IMR-90 (cell line): ENCODE data around the gene UTF1. TPM values are rescaled to one million over a fixed set of nuclear protein-coding genes. Genes with fewer than 3 reads are reported as not detected.
"Not testable (repeated sequence)": the region's sequence is repeated elsewhere in the genome, so short reads cannot be mapped to it uniquely, and the experiment has no call there.

Experiments used
- ATAC-seq: fragments of 200-7000 bp; cut with Tn5 transposase; 2 replicates; pipeline ENCODE4 v1.9.1; 2020; ENCODE audit warnings: low read depth, mild to moderate bottlenecking, moderate library complexity
- BruUV-seq: library from RNA; stranded (reverse); fragments of 400-500 nt; replicated peaks from 2 replicates; lab custom pipeline; 2021; lab: Mats Ljungman, UMichigan
- CTCF ChIA-PET: fragments of 300-600 bp; formaldehyde crosslinking; extraction: SDS; loops from one replicate; lab custom pipeline; 2021; ENCODE audit warnings: antibody characterized with exemption; lab: Yijun Ruan, JAX
- POLR2A ChIA-PET: fragments of 300-600 bp; sonication (Branson Sonifier 250); formaldehyde crosslinking; loops from one replicate; lab custom pipeline; 2022; ENCODE audit warnings: antibody characterized with exemption; ENCODE audit not compliant: unreplicated experiment; lab: Charles Lee
- DNase-seq: peaks from one replicate; pipeline ENCODE4 v3.0.0; 2013
- H2AFZ ChIP-seq: replicated peaks from 2 replicates; pipeline ENCODE3; 2013; ENCODE audit warnings: low read length, mild to moderate bottlenecking; ENCODE audit not compliant: poor library complexity
- H2AK5ac ChIP-seq: 2 replicates; pipeline ENCODE4 v1.6.1; 2013; ENCODE audit warnings: low read depth, low read length, inconsistent platforms
- H2AK9ac ChIP-seq: replicated peaks from 2 replicates; pipeline ENCODE3; 2013; ENCODE audit warnings: mild to moderate bottlenecking, low read depth, low read length, moderate library complexity; ENCODE audit not compliant: poor library complexity
- H2BK120ac ChIP-seq: 2 replicates; pipeline ENCODE4 v1.6.1; 2013; ENCODE audit warnings: low read depth, low read length, inconsistent platforms
- H2BK15ac ChIP-seq: 3 replicates; pipeline ENCODE4 v1.6.1; 2013; ENCODE audit warnings: low read depth, low read length, inconsistent platforms
- H2BK20ac ChIP-seq: 2 replicates; pipeline ENCODE4 v1.6.1; 2013; ENCODE audit warnings: low read depth, mild to moderate bottlenecking, inconsistent platforms, low read length, moderate library complexity
- H2BK5ac ChIP-seq: 2 replicates; pipeline ENCODE4 v1.6.1; 2013; ENCODE audit warnings: mild to moderate bottlenecking, low read depth, low read length, inconsistent platforms; ENCODE audit not compliant: poor library complexity, severe bottlenecking
- H3K14ac ChIP-seq: replicated peaks from 2 replicates; pipeline ENCODE4 v1.6.1; 2013; ENCODE audit warnings: low read depth, low read length, inconsistent platforms
- H3K18ac ChIP-seq: 2 replicates; pipeline ENCODE4 v1.6.1; 2013; ENCODE audit warnings: low read depth, low read length, control low read depth
- H3K23ac ChIP-seq: 2 replicates; pipeline ENCODE4 v1.6.1; 2013; ENCODE audit warnings: low read depth, low read length, inconsistent platforms
- H3K27ac ChIP-seq: 2 replicates; pipeline ENCODE4 v1.5.1; 2013; ENCODE audit warnings: mild to moderate bottlenecking, control low read depth, low read length; ENCODE audit not compliant: insufficient read depth
- H3K27me3 ChIP-seq: 2 replicates; pipeline ENCODE4 v1.6.1; 2013; ENCODE audit warnings: low read length; ENCODE audit not compliant: control insufficient read depth, insufficient read depth
- H3K36me3 ChIP-seq: 2 replicates; pipeline ENCODE4 v1.6.1; 2013; ENCODE audit warnings: low read length, mixed read lengths; ENCODE audit not compliant: control insufficient read depth, insufficient read depth
- H3K4ac ChIP-seq: 2 replicates; pipeline ENCODE4 v1.6.1; 2013; ENCODE audit warnings: low read depth, low read length, inconsistent platforms
- H3K4me1 ChIP-seq: 2 replicates; pipeline ENCODE4 v1.6.1; 2013; ENCODE audit warnings: low read length, mixed read lengths; ENCODE audit not compliant: control insufficient read depth, insufficient read depth
- H3K4me2 ChIP-seq: 2 replicates; pipeline ENCODE4 v1.6.1; 2013; ENCODE audit warnings: low read depth, mild to moderate bottlenecking, control low read depth, low read length, moderate library complexity
- H3K4me3 ChIP-seq: 2 replicates; pipeline ENCODE4 v1.5.1; 2013; ENCODE audit warnings: low read depth, mild to moderate bottlenecking, control low read depth, low read length, moderate library complexity; ENCODE audit not compliant: insufficient read depth
- H3K56ac ChIP-seq: 2 replicates; pipeline ENCODE4 v1.6.1; 2013; ENCODE audit warnings: low read length, inconsistent platforms; ENCODE audit not compliant: insufficient read depth; ENCODE audit errors: extremely low read depth
- H3K79me1 ChIP-seq, 2 experiments: 2 replicates each; pipeline ENCODE4 v1.6.1; 2013; ENCODE audit warnings: low read length in 2 of 2, inconsistent platforms in 1 of 2, low read depth in 1 of 2
- H3K9ac ChIP-seq: 2 replicates; pipeline ENCODE4 v1.6.1; 2013; ENCODE audit warnings: low read depth, low read length, control low read depth
- H3K9me1 ChIP-seq: 2 replicates; pipeline ENCODE4 v1.6.1; 2013; ENCODE audit warnings: low read length, inconsistent platforms; ENCODE audit not compliant: insufficient read depth
- H3K9me3 ChIP-seq: 2 replicates; pipeline ENCODE4 v1.6.1; 2013; ENCODE audit warnings: low read length; ENCODE audit not compliant: control insufficient read depth, insufficient read depth
- H4K20me1 ChIP-seq: 2 replicates; pipeline ENCODE4 v1.6.1; 2013; ENCODE audit warnings: low read length, inconsistent platforms; ENCODE audit not compliant: insufficient read depth
- H4K5ac ChIP-seq: 2 replicates; pipeline ENCODE4 v1.6.1; 2013; ENCODE audit warnings: mild to moderate bottlenecking, low read depth, low read length, control low read depth
- H4K8ac ChIP-seq, 2 experiments: 2 replicates each; pipeline ENCODE4 v1.6.1; 2013; ENCODE audit warnings: low read depth in 2 of 2, low read length in 2 of 2, control low read depth in 1 of 2, inconsistent platforms in 1 of 2
- H4K91ac ChIP-seq: 2 replicates; pipeline ENCODE4 v1.6.1; 2013; ENCODE audit warnings: low read depth, low read length, inconsistent platforms; ENCODE audit not compliant: insufficient read depth
- WGBS, 2 experiments: methylation state at CpG; one replicate each; pipeline versions ENCODE4 v1.1.5 to v1.1.7; 2013; ENCODE audit warnings: missing lambda C conversion rate in 2 of 2; ENCODE audit not compliant: insufficient read length in 1 of 2; ENCODE audit errors: extremely low coverage in 2 of 2; 5-methylcytosine and 5-hydroxymethylcytosine counted together
- dilution Hi-C: fragments of 300-500 bp; cut with HindIII; formaldehyde crosslinking; loops from one replicate; pipeline ENCODE4 v1.14.3; 2018; ENCODE audit warnings: low sequenced_read_pairs; ENCODE audit not compliant: unreplicated experiment
- in situ Hi-C: fragments of 300-500 bp; cut with MboI; formaldehyde crosslinking; loops from 3 replicates; pipeline ENCODE4 v1.14.3; 2019; ENCODE audit warnings: low sequenced_read_pairs, inconsistent platforms, mixed read lengths
- intact Hi-C: fragments of 100-400 bp; cut with micrococcal nuclease; formaldehyde crosslinking; loops from 2 replicates; pipeline ENCODE4 v1.10.0; 2022
- polyA plus RNA-seq, 3 experiments: library from polyadenylated mRNA; depleted of rRNA; stranded (reverse); fragments of >200 nt; gene quantifications; 2 replicates each; pipeline ENCODE4 v1.2.3, GENCODE V29; 2012; ENCODE audit warnings: low replicate concordance in 1 of 3
- total RNA-seq: library from RNA; depleted of rRNA; stranded (reverse); fragments of >200 nt; gene quantifications from 2 replicates; pipeline ENCODE4 v1.2.3, GENCODE V29; 2012

Gene UTF1
- total and polyA plus RNA-seq, 2 of the 4 experiments (the other 2 are of a cell fraction) = not detected

DNA sequence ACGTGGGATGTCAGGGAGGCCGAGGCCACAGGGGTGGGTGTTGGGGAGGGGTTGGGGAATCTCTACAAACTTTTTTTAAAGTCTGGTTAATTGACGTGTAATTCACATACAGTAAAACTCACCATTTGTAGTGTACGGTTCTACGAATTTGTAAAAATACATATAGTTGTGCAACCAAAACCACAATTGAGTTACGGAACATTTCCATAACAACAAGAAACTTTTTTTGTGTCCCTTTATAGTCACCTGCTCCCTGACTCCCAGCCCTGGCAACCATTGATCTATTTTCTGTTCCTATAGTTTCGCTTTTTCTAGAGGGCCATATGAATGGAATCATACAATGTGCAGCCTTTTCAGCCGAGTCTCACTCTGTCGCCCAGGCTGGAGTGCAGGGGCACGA lies 4.8 kb downstream of the UTF1 start:
- H2BK5ac ChIP-seq, H2BK20ac ChIP-seq, H3K27ac ChIP-seq, H3K4me1 ChIP-seq, DNase-seq, intact Hi-C loops, H4K8ac ChIP-seq, H3K4me2 ChIP-seq, POLR2A ChIA-PET, H2BK15ac ChIP-seq, H3K9me3 ChIP-seq, H3K9ac ChIP-seq, H3K36me3 ChIP-seq, H2AFZ ChIP-seq, H4K91ac ChIP-seq, H3K14ac ChIP-seq, ATAC-seq, H3K9me1 ChIP-seq, CTCF ChIA-PET, H3K23ac ChIP-seq, H2BK120ac ChIP-seq, H3K79me1 ChIP-seq, H3K4ac ChIP-seq, H4K20me1 ChIP-seq, BruUV-seq, H2AK9ac ChIP-seq, H3K18ac ChIP-seq, H2AK5ac ChIP-seq, H3K56ac ChIP-seq, dilution Hi-C loops, H4K5ac ChIP-seq, in situ Hi-C loops, H3K4me3 ChIP-seq: not testable (repeated sequence)
- peaks cover 80% of the 10 kb centered on the region for H3K27me3 ChIP-seq
- WGBS, 2 experiments = no CpG with 5 or more reads among the region's 10 CpGs
